ENCODE data around the gene LMBRD1.
"Not testable (repeated sequence)": the region's sequence is repeated elsewhere in the genome, so short reads cannot be mapped to it uniquely, and the experiment has no call there.

Gene LMBRD1

GRCh38 chr6:69732640-69733039 is 64.2 kb downstream of the LMBRD1 start:
- no peak for DNase-seq (ENCODE audit: low read depth)

- DNase-seq (ENCODE audit: low read depth): no peak
Measured at GRCh38 chr6:69732045-69732444, 64.8 kb downstream of the LMBRD1 start.

GRCh38 chr6:69729870-69730449 is 66.8 kb downstream of the LMBRD1 start:
- DNase-seq (ENCODE audit: low read depth): no peak

GRCh38 chr6:69722683-69723082 is 74.1 kb downstream of the LMBRD1 start:
- DNase-seq (ENCODE audit: low read depth): no peak

GRCh38 chr6:69719602-69720193 is 77.1 kb downstream of the LMBRD1 start:
- no peak for DNase-seq (ENCODE audit: low read depth)

GRCh38 chr6:69706724-69707123 is 90.1 kb downstream of the LMBRD1 start:
- DNase-seq (ENCODE audit: low read depth): no peak

GRCh38 chr6:69705954-69706353 is 90.9 kb downstream of the LMBRD1 start:
- no peak for DNase-seq (ENCODE audit: low read depth)

- no peak for DNase-seq (ENCODE audit: low read depth)
Measured at GRCh38 chr6:69704916-69705315, 91.9 kb downstream of the LMBRD1 start.

- no peak for DNase-seq (ENCODE audit: low read depth)
Measured at GRCh38 chr6:69699655-69700054, 97.2 kb downstream of the LMBRD1 start.

GRCh38 chr6:69696273-69696672 is 100.5 kb downstream of the LMBRD1 start:
- no peak for DNase-seq (ENCODE audit: low read depth)

- DNase-seq (ENCODE audit: low read depth): no peak
Measured at GRCh38 chr6:69693762-69694161, 103.0 kb downstream of the LMBRD1 start.

- no peak for DNase-seq (ENCODE audit: low read depth)
Measured at GRCh38 chr6:69690986-69691385, 105.8 kb downstream of the LMBRD1 start.

- DNase-seq (ENCODE audit: low read depth): no peak
Measured at GRCh38 chr6:69680302-69680701, 116.5 kb downstream of the LMBRD1 start.

- DNase-seq (ENCODE audit: low read depth): no peak
Measured at GRCh38 chr6:69673298-69673697, 123.5 kb downstream of the LMBRD1 start.

GRCh38 chr6:69668916-69669315 is 127.9 kb downstream of the LMBRD1 start:
- no peak for DNase-seq (ENCODE audit: low read depth)

- not testable (repeated sequence) for DNase-seq (ENCODE audit: low read depth)
Measured at GRCh38 chr6:69666779-69667178, 130.0 kb downstream of the LMBRD1 start.

GRCh38 chr6:69665437-69665836 is 131.4 kb downstream of the LMBRD1 start:
- DNase-seq (ENCODE audit: low read depth): no peak

- no peak for DNase-seq (ENCODE audit: low read depth)
Measured at GRCh38 chr6:69664551-69664950, 132.3 kb downstream of the LMBRD1 start.

- DNase-seq (ENCODE audit: low read depth): no peak
Measured at GRCh38 chr6:69663215-69663614, 133.6 kb downstream of the LMBRD1 start.

- DNase-seq (ENCODE audit: low read depth): no peak
Measured at GRCh38 chr6:69650703-69651102, 146.1 kb downstream of the LMBRD1 start.

GRCh38 chr6:69647726-69648125 is 149.1 kb downstream of the LMBRD1 start:
- no peak for DNase-seq (ENCODE audit: low read depth)

GRCh38 chr6:69643688-69644087 is 153.1 kb downstream of the LMBRD1 start:
- DNase-seq (ENCODE audit: low read depth): no peak

GRCh38 chr6:69632932-69633331 is 163.9 kb downstream of the LMBRD1 start:
- DNase-seq (ENCODE audit: low read depth): no peak

All from stimulated activated CD8-positive, alpha-beta memory T cell treated with anti-CD3 and anti-CD28 coated beads, Interleukin-4, amount 100 ng/mL, for 24 hours (primary cell).